Eye (tissue), 1 donor: ENCODE data around the gene SMIM32.

ENCODE experiments used
- DNase-seq: peaks from one replicate; pipeline ENCODE4 v3.0.0-alpha.2; 2015

The SMIM32 gene

GRCh38 chr5:136206361-136206760 is 13.4 kb upstream of the SMIM32 start:
- no peak for DNase-seq

GRCh38 chr5:136205941-136206340 is 13.0 kb upstream of the SMIM32 start:
- DNase-seq = no peak

DNA sequence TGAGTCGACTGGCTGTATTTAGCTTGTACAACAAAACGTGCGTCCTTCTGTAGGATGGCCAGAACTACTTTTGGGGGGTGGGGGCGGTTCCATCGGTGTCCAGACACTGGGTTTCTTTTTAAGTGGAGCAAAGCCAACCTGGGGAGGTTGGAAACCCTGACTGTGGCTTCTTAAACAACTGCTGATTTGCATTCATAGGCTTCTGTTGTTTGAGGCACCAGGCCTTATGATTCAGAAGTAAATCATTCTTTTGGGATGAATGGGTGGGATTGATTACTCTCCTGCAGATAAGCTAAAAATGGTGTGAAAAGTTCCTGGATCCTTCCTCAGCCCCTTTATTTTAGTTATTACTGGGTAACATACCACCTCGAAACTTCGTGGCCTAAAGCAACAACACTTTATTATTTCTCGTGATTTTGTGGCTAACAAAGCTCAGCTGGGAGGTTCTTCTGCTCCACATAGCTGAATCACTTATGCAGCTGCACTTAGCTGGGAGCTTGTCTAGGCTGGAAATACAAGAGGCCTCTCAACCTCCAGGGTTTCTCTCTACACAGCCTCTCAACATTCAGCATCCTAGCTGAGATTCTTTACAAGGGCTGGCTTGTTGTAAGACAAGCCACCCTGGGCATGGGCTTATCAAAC is 12.2 kb upstream of the SMIM32 start:
- DNase-seq = no peak

DNA sequence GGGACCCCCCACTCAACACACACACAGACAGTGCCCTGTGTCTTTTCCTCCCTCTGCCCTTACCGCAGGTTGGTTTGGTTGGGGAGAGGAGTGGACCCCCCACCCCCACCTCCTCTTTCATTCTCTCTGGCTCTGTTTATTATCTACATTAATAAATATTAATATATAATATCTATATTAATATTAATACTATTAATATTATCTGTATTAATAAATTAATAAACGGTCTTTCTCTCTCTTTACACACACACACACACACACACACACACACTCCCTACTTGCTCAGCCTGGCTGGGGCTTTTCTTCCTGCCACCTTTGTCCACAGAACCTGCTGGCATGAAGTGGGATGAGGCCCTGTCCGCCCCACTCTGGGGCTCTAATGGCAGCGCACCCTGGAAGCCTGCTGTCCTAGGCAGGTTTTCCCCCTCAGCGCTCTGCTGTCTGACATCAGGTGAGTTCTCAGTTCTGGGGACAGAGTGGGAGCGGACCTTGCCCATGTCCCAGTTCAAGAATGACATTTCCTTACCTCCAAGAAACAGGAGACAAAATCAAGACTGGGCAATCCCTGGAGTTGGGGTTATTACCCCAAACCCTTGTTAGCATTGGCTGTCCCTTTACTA is 10.5 kb upstream of the SMIM32 start:
- DNase-seq = no peak

DNA sequence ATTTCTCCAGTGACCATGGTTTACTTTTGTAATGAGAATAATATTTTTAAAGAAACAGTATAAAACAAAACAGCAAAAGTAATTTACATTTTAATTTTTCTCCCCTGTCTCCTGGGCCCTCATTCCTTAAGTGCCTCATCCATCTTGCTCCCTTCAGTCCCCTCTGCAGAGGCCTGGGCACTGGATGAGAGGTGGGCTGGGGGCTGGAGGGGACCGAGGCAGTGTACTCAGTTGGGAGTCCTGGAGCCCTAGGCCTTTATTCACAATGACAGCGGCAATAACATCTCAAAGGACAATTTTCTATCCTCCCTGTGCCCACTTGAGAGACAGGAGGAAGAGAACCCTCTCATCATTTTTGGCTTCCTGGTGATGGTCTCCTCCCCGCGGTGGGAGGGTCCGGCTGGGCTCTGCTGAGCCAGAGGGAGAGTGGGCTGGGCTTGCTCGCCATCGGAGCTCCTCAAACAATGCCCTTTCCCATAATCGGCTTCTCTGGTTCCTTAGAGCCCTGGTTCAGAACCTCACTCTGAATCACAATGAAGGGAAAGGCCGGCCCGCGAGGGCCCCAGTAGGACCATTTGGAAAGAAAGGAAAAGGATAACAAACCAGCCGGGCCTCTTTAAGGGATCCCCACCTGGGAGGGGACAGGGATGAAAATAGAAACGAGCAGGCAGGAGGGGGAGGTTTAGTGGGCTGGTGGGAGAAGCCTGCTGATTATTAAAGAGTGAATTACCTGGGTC is 9.7 kb upstream of the SMIM32 start:
- peak; percentile 56 for DNase-seq

GRCh38 chr5:136201870-136202269 is 8.9 kb upstream of the SMIM32 start:
- DNase-seq = no peak

DNA sequence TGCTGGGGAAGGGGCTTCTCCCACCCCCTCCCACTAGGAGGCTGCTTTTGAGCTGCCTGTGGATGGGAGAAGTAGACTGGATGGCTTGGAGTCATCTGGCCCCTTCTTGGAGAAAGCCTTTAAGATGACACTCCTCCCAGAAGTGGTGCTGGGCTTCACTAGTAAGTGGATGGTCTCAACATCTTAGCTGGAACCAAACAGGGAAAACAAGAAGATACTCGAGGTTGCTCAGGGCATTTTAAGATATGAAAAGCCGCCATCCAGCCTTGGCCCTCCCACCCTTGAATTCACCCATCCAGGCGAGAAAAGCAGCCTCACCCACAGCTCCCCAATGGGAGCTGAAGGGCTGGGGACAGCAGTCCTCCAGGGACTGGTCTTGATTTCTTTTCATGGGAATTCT is 7.8 kb upstream of the SMIM32 start:
- no peak for DNase-seq

GRCh38 chr5:136200130-136200529 is 7.2 kb upstream of the SMIM32 start:
- no peak for DNase-seq

DNA sequence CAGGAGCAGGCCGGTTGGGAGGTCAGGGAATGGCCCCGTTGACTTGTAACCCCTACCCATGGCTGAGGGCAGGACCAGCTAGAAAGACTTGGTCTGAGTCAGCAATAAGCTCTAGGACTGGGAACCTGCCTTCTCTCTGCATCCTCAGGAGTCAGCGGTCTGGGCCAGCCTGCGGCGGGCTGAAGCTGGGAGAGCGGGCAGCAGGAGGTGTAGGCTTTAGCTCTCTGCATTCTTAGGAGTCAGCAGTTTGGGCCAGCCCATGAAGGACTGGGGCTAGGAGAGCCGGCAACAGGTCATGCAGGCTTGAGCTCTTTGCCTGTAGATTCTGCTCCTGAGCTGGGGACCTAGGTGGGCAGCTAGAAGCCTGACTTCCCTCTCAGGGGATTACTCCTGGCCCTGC is 6.4 kb upstream of the SMIM32 start:
- DNase-seq = no peak

GRCh38 chr5:136198453-136198852 is 5.5 kb upstream of the SMIM32 start:
- no peak for DNase-seq

DNA sequence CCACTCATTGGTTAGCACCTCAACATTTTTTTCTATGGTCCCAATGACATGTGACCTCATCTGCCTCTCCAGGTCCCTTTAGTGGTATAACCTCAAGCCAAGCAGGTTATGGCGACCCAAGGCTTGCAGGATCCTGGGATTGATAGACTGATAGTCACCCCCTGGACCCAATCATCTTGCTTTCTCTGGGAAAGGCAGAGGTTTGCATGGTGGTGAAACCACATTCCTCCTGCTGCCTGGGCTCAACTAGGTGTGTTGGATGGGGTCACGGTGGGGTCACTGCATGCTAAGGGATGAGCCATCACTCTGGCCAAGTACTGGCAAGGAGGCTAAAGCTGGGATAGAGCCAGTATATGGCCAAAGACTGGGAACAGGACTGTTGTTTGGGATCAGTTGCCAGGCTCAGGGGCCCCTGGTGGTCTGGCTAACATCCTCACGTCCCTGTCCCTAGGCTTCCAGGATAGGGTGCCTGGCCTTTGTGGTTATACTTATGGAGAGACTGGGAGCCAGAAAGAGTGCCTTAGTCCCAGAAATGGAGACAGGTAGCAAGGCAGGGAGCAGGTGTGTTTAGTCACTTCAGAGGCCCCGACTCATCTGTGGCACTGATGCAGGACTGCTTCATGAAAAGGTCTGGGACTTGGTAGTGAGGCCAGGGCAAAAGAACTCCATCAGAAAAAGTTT is 4.6 kb upstream of the SMIM32 start:
- no peak for DNase-seq

DNA sequence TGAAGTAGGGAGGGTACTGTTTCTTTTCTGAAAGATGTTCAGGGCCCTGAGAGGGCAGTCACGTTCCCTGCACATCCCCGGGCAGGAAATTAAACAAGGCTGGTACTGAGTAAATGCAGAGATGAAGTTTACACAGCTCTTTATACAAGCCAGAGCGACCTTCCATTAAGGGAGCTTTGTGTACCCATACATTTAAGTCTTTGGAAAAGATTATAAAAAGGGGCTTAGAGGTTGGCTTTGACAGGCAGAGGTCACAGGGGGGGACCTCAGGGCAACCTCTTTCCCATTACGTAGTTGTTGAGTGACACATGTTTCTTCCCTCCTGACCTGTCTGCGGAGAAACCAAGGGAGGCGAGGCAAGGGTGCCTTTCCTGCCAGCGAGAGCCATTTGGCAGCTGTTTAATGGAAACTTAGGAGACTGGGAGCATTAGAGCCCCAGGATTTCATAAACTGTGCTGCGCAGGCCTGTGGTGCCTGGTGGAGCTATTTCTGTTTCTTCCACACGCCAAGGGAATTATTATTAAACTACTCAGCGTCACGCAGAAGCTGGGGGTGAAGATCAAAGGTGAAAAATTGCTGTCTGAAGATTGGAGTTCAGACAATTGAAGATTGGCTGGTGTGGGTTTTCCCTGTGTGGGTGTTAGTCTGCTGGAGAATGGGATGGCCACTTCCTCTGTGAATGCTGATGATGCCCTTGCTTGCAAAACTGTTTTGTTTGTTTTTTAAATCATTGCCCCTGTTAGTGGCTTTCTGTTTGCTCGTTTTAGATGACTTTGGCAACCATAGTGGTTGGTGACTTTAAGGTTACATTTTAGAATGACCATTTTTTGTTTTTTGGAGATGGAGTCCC is 3.2 kb upstream of the SMIM32 start:
- peak; percentile 8 for DNase-seq

DNA sequence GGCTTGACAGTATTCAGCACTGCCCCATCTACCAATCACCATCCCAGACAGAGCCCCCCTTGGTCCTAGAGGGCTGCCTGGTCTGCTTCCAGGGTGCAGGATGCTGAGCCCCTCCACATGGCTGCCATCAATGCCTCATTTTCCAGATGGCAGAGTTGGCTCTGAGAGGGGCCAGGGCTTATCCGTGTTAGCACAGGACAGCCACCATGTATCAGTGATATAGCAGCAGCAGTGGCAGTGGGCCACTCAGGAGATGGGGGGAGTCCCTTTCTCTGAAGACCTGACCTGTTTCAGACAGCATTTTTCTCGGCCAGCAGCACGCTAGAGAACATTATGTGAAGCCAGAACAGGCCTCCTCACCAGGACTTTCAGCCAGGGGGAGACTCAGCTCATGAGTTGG is 1.6 kb upstream of the SMIM32 start:
- no peak for DNase-seq

GRCh38 chr5:136193322-136193935 is 467 bp upstream of the SMIM32 start:
- no peak for DNase-seq

- peak; percentile 42 for DNase-seq
These were observed 892 bp downstream of the SMIM32 start for GRCh38 chr5:136192015-136192525.

- peak; percentile 55 for DNase-seq
These were observed 1.5 kb downstream of the SMIM32 start for GRCh38 chr5:136191304-136192014.

DNA sequence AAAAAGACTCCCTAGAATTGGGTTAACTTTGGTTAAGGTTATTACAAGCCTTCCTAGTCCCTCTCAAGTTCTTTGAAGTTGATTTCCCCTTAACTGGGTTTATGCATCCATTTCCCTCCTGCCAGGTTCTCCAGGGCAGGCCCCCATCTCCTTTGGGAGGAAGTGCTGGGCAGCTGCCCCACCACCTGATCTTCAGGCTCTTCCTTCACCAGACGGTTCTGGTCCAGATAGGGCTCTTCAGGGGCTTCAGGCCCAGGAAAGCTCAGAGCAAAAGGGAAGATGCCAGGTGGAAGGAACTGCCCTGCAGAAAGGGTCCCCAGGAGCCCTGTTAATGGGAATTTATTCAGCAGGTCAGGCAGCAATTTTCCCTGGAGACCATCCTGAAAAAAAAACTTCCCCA is 2.1 kb downstream of the SMIM32 start:
- no peak for DNase-seq

DNA sequence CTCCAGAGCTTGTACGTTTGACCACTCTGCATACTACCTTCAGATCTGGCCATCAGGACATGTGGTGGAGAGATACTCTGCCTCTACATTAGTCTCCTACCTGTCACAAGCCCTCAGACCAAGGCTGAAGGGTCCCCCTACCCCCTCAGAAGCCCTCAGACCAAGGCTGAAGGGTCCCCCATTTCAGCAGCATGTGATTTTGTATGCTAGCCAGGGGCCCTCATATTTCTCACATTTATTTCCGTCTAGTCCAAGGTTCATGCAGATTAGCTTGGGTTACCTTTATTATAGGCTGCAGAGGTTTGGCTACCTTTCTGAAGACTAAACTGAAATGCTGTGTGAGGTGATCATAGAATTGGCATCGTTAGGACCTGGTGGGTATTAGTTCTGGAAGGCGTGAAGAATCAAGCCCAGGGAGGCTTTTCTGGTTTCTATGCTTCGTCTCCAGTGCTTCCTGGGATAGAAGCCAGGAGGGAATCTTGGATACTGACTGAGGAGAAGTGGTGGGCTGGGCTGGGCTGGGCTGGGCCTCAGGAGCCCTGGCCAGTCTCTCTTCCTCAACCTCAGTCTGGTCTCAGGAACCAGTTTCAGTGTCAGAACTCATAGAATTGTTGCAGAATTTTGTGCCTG is 2.8 kb downstream of the SMIM32 start:
- DNase-seq = no peak

DNA sequence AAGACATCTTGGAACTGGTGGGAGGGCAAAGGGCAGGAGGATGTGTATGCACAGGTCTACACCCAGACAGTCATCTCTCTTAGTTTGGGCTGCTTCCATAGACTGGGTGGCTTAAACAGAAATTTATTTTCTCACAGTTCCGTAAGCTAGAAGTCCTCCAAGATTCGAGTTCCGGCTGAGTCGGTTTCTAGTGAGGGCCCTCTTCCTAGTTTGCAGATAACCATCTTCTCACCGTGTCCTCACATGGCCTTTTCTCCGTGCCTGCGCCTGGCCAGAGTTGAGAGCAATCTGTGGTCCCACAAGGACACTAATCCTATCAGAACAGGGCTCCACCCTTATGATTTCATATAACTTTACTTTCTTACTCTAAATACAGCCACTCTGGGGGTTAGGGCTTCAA is 4.1 kb downstream of the SMIM32 start:
- DNase-seq = no peak

GRCh38 chr5:136186796-136187195 is 6.2 kb downstream of the SMIM32 start:
- DNase-seq = no peak
